ENCODE measurements around the gene RCBTB1. TPM values are rescaled to one million over a fixed set of nuclear protein-coding genes. Genes with fewer than 3 reads are reported as not detected.
A peak's percentile ranks its signal among the peaks of the same experiment; 100 is the strongest.

The RCBTB1 gene
- 24.2 to 24.4 TPM (median 24.3 TPM) in 3 replicates for total RNA-seq

DNA sequence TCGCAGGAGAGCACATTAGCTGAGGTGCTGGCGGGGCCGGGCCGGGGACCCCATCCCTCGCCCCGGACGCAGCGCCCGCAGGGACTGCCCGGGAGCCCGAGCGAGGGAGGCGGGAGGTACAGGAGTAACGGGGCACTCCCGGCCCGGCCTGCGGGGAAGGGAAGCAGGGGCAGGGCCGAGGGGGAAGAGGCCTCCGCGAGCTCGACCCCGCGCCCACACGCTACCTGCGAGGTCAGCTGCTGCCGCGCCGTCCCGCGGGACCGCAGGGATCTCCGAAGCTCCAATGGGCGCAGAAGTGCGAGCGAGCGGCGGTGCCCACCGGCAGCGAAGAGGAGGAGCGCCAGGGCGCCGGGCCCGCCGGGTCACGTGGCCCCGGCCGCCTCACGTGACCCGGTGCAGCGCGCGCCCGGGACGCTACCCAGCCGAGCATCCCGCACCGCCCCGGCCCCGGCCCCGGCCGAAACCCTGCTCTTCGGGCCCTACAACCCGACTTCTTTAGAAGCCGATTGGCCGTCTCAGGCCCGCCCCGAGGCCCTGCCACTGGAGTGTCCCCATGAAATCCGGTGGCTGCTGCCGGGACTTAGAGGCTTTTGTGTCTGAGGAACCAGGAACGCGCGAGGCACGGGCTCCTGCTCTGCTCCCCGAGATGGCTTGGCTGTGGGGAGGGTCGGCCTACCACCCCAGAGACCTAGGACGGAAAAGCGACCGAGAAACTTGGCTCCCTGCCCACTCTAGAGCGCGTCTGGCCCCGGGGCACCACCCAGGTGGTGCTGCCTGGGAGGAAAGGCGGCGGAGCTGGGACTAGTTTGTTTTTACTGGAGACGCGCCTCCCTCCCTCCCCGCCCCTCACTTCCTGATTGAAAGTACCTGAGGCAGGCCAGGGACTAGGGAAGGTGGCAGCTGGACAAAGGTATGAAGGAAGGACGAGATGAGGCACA lies at the start of gene RCBTB1:
Gene RCBTB1 (minus strand): TSS at position 339 of the 938 bp plus-strand sequence. CDS start 18,279 bp downstream, outside the sequence.
- no peaks in the 10 kb centered on the region for H3K27me3 Mint-ChIP-seq (ENCODE audit: low read depth)
- peaks cover 17% of the 10 kb centered on the region for H3K4me1 Mint-ChIP-seq
- H3K36me3 Mint-ChIP-seq: peaks cover 2% of the 10 kb centered on the region
- peak within 1 kb of the TSS; percentile 89 for H3K27ac Mint-ChIP-seq
- TF ChIP-seq, protein P1, sequence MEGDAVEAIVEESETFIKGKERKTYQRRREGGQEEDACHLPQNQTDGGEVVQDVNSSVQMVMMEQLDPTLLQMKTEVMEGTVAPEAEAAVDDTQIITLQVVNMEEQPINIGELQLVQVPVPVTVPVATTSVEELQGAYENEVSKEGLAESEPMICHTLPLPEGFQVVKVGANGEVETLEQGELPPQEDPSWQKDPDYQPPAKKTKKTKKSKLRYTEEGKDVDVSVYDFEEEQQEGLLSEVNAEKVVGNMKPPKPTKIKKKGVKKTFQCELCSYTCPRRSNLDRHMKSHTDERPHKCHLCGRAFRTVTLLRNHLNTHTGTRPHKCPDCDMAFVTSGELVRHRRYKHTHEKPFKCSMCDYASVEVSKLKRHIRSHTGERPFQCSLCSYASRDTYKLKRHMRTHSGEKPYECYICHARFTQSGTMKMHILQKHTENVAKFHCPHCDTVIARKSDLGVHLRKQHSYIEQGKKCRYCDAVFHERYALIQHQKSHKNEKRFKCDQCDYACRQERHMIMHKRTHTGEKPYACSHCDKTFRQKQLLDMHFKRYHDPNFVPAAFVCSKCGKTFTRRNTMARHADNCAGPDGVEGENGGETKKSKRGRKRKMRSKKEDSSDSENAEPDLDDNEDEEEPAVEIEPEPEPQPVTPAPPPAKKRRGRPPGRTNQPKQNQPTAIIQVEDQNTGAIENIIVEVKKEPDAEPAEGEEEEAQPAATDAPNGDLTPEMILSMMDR (IDR thresholded peaks at IDR 0.05; ENCODE audit: unreplicated experiment): no peak
- no peaks in the 10 kb centered on the region for H3K9me3 Mint-ChIP-seq
- peak; percentile 58 to 69 for DNase-seq (ENCODE audit: low spot score in 2 of 2, unreplicated experiment in 2 of 2)
- peak within 1 kb of the TSS; percentile 81 for H3K4me3 Mint-ChIP-seq

DNA sequence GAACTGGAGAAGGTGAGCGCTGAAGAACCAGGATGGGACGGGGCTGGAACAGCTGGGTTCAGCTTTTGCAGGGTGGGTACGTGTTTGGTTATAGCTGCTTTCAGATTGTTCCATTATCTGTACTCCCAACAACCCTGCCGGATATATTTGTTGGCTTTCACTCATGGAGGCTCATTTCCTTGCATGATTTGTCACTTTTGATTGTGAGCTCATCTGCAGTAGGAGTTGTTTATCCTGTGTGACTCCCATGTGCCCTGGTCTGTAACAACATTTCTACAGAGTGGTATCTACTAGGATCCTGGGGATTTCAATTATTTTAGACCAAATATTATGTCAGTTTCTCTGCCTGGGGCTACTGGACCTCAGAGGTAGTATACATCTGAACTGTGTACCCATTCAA lies 48.4 kb upstream of the RCBTB1 start:
- H3K9me3 Mint-ChIP-seq: no peaks in the 10 kb centered on the region
- no peaks in the 10 kb centered on the region for H3K4me1 Mint-ChIP-seq
- no peaks in the 10 kb centered on the region for H3K27me3 Mint-ChIP-seq (ENCODE audit: low read depth)
- no peak overlapping the region for H3K4me3 Mint-ChIP-seq
- H3K36me3 Mint-ChIP-seq: no peaks in the 10 kb centered on the region
- TF ChIP-seq, protein P1 (IDR thresholded peaks at IDR 0.05; ENCODE audit: unreplicated experiment): no peak
- no peak for DNase-seq (ENCODE audit: low spot score in 2 of 2, unreplicated experiment in 2 of 2)
- no peak overlapping the region for H3K27ac Mint-ChIP-seq

DNA sequence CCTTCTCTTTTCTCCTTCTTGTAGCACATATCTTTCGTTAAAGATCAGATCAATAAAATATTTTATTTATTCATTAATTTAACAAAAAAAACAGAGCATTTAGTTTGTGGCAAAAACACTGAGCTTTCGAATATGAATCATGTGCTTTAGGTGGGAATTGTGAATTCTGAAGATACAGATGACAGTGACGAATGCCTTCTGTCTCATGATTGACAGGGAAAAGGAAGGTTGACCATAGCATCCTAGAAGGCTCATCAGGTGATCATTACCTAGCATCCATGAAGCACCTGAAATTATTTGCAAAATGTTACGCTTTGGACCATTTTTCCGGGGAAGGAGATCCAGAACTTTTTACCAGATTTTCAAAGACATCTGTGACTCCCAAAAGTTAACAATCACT lies 46.8 kb upstream of the RCBTB1 start:
- H3K27ac Mint-ChIP-seq: no peak overlapping the region
- H3K9me3 Mint-ChIP-seq: no peaks in the 10 kb centered on the region
- no peak overlapping the region for H3K4me3 Mint-ChIP-seq
- no peak for DNase-seq (ENCODE audit: low spot score in 2 of 2, unreplicated experiment in 2 of 2)
- no peaks in the 10 kb centered on the region for H3K36me3 Mint-ChIP-seq
- peaks cover 2% of the 10 kb centered on the region for H3K4me1 Mint-ChIP-seq
- no peaks in the 10 kb centered on the region for H3K27me3 Mint-ChIP-seq (ENCODE audit: low read depth)
- TF ChIP-seq, protein P1 (IDR thresholded peaks at IDR 0.05; ENCODE audit: unreplicated experiment): no peak

DNA sequence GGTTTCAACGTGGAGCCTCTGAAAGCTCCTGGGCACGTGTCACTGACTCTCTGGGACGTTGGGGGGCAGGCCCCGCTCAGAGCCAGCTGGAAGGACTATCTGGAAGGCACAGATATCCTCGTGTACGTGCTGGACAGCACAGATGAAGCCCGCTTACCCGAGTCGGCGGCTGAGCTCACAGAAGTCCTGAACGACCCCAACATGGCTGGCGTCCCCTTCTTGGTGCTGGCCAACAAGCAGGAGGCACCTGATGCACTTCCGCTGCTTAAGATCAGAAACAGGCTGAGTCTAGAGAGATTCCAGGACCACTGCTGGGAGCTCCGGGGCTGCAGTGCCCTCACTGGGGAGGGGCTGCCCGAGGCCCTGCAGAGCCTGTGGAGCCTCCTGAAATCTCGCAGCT lies 45.2 kb upstream of the RCBTB1 start:
- no peaks in the 10 kb centered on the region for H3K36me3 Mint-ChIP-seq
- no peak overlapping the region for H3K27ac Mint-ChIP-seq
- H3K9me3 Mint-ChIP-seq: no peaks in the 10 kb centered on the region
- no peak overlapping the region for H3K4me3 Mint-ChIP-seq
- TF ChIP-seq, protein P1 (IDR thresholded peaks at IDR 0.05; ENCODE audit: unreplicated experiment): no peak
- peaks cover 7% of the 10 kb centered on the region for H3K4me1 Mint-ChIP-seq
- no peaks in the 10 kb centered on the region for H3K27me3 Mint-ChIP-seq (ENCODE audit: low read depth)
- no peak for DNase-seq (ENCODE audit: low spot score in 2 of 2, unreplicated experiment in 2 of 2)

DNA sequence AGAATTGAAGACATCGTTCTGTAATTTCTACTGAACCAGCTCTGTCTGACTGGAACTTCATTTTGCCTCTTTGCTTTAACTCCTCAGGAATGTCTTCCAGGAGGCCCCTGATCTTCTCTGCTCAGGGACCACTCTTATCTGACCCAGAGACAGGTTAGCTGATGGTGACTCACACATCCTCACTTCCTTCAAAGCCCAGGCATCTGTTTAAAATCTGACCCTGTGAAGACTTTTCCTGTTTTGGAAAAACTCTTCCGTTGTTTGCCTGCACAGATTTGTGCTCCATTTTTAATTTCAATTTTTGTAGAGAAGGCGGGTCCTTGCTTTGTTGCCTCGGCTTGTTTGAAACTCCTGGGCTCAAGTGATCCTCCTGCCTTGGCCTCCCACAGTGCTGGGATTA lies 44.6 kb upstream of the RCBTB1 start:
- no peaks in the 10 kb centered on the region for H3K27me3 Mint-ChIP-seq (ENCODE audit: low read depth)
- TF ChIP-seq, protein P1 (IDR thresholded peaks at IDR 0.05; ENCODE audit: unreplicated experiment): no peak
- no peaks in the 10 kb centered on the region for H3K9me3 Mint-ChIP-seq
- peaks cover 8% of the 10 kb centered on the region for H3K4me1 Mint-ChIP-seq
- H3K4me3 Mint-ChIP-seq: no peak overlapping the region
- no peak overlapping the region for H3K27ac Mint-ChIP-seq
- DNase-seq (ENCODE audit: low spot score in 2 of 2, unreplicated experiment in 2 of 2): no peak
- no peaks in the 10 kb centered on the region for H3K36me3 Mint-ChIP-seq
